Cardiac muscle cell (in vitro differentiated cells and primary cell): Measurements from ENCODE around the gene CCDC92B. TPM values are rescaled to one million over a fixed set of nuclear protein-coding genes. Genes with fewer than 3 reads are reported as not detected.

Experiments used
- DNase-seq, 2 donors: peaks; one replicate each; pipeline versions ENCODE4 v3.0.0 to v3.0.0-alpha.2; 2010 to 2017; ENCODE audit warnings: low read depth in 1 of 2, low spot score in 1 of 2
- H3K27ac ChIP-seq: fragments of 200-600 bp; sonication (generic); 2 replicates; pipeline ENCODE4 v1.5.1; 2016
- H3K27me3 ChIP-seq: fragments of 200-600 bp; sonication (generic); 2 replicates; pipeline ENCODE4 v1.6.0; 2016; ENCODE audit warnings: control low read depth
- H3K36me3 ChIP-seq: fragments of 200-600 bp; sonication (generic); 2 replicates; pipeline ENCODE4 v1.5.1; 2016; ENCODE audit warnings: control low read depth
- H3K4me1 ChIP-seq: fragments of 200-600 bp; sonication (generic); 2 replicates; pipeline ENCODE4 v1.8.1; 2017; ENCODE audit warnings: low read depth, mild to moderate bottlenecking, mixed run types
- H3K4me3 ChIP-seq: fragments of 200-600 bp; sonication (generic); 2 replicates; pipeline ENCODE4 v1.5.1; 2016; ENCODE audit warnings: mild to moderate bottlenecking
- H3K9me3 ChIP-seq: fragments of 200-600 bp; sonication (generic); 2 replicates; pipeline ENCODE4 v1.5.1; 2017; ENCODE audit warnings: low read depth, mild to moderate bottlenecking, control low read depth
- CTCF ChIP-seq: IDR thresholded peaks from 2 replicates; pipeline ENCODE4 v1.5.1; 2012; ENCODE audit warnings: low read depth, mild to moderate bottlenecking, low read length
- polyA plus RNA-seq: library from polyadenylated mRNA; unstranded; fragments of >200 nt; fragmentation: Nextera tagmentation; extraction: Ambion mirVana; gene quantifications from 2 replicates; pipeline ENCODE4 v1.2.1, GENCODE V29; 2016
- total RNA-seq: library from RNA; depleted of rRNA; stranded (reverse); fragments of >200 nt; gene quantifications from 2 replicates; pipeline ENCODE4 v1.2.3, GENCODE V29; 2016

CCDC92B gene
- total RNA-seq (0.33 and 0.67 TPM in 2 replicates), polyA plus RNA-seq (0.07 and 0.35 TPM in 2 replicates)

GRCh38 chr17:2749058-2749783, at the start of gene CCDC92B:
TSS of gene CCDC92B (minus strand) at chr17:2749652. CDS start at chr17:2735145, 14,507 bp downstream.
- H3K4me1 ChIP-seq: no peaks in the 10 kb centered on the region
- peak in 1 of 2 donors; percentile 9 for DNase-seq

DNA sequence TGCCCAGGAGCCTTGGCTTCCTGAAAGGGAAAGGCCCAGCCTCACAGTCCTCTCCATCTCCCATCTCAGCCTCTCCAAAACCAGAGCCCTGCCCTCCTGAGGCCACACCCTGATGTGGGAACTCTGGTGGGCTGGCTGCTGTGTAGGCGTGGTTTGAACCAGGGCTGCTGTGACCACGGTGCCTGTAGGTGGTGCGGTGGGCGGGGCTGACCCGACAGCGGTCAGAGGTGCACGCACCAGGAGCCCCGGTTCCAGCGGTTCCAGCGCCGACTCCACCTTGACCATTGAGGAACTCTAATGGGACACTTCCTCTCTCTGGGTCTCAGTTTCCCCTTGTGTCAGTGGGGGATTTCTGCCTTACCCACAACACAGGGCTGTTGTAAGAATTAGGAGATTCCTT, 49.2 kb upstream of the CCDC92B start:
- Histone ChIP-seq H3K27ac (no peak overlapping the region), H3K36me3 (no peaks in the 10 kb centered on the region), H3K4me1 (no peaks in the 10 kb centered on the region), H3K27me3 (no peaks in the 10 kb centered on the region), H3K4me3 (no peak overlapping the region), H3K9me3 (no peaks in the 10 kb centered on the region)
- no peak for DNase-seq
- TF ChIP-seq CTCF: no peak

More at GRCh38 chr17:2749058-2749783, at the start of gene CCDC92B:
- Histone ChIP-seq H3K9me3 (no peaks in the 10 kb centered on the region), H3K36me3 (no peaks in the 10 kb centered on the region), H3K27ac (no peak within 1 kb of the TSS), H3K4me3 (peak within 1 kb of the TSS; percentile 59), H3K27me3 (peaks cover 40% of the 10 kb centered on the region)
- no peak for TF ChIP-seq CTCF

DNA sequence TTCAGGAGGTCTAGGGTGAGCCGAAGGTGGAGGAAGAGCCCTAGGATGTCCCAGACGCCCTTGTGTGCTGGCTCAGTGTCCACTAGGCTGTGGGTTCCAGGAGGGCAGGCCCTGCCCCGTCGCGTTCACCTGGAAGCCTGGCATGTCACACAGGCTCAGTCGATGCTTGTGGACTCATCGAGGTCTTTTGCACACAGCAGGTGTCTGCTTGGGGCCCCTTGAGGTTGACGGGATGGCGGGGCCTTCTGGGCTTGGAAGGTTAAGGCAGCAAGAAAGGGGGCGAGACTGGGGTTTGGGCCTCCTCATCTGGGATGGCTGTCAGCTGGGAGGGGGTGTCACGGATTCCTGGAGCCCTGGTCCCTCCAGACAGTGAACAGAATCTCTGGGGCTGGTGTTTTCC, 48.7 kb upstream of the CCDC92B start:
- Histone ChIP-seq H3K36me3 (no peaks in the 10 kb centered on the region), H3K27me3 (no peaks in the 10 kb centered on the region), H3K9me3 (no peaks in the 10 kb centered on the region), H3K27ac (no peak overlapping the region), H3K4me1 (no peaks in the 10 kb centered on the region), H3K4me3 (no peak overlapping the region)
- no peak for TF ChIP-seq CTCF
- no peak for DNase-seq

DNA sequence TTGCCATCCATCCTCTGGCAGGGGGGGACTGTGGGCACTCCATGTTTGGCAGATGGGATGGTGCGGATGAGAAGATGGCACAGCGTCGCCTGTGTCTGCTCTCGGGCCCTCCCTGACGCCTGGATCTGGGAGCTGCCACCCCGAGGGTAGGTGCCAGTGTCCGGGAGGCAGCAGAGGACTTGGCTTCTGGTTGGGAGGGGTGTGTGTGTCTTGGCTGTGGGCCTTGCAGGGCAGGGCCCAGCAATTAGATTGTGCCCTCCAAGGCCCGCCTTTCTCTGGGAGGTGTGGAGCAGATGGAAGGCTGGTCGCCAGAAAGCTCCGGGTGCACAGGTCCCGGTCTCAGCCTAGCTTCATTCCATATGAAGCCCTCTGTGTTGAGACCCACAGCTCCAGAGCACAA, 48.2 kb upstream of the CCDC92B start:
- no peak for DNase-seq

DNA sequence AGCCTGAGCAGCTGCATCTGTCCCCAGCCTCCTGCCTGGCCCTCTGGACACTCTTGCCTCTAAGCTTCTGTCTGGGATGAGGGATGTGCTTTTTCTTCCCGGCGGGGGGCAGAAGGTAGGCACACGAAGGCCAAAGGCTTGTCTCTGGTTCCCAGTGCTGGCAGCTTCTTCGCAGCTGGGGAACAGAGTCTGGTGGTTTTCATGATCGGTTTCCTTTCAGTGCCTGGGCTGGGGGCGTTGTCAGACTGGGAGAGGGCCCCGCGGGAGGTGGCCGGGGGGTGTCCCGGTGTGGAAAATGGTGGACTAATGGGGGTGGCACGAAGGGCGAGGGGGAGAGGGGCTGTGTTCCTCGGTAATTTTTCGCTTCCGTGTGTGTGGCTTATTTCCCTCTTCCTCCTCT, 47.8 kb upstream of the CCDC92B start:
- Histone ChIP-seq H3K36me3 (no peaks in the 10 kb centered on the region), H3K27ac (no peak overlapping the region), H3K9me3 (no peaks in the 10 kb centered on the region), H3K4me1 (no peaks in the 10 kb centered on the region), H3K27me3 (no peaks in the 10 kb centered on the region), H3K4me3 (no peak overlapping the region)
- no peak for DNase-seq
- no peak for TF ChIP-seq CTCF

More for the DNA sequence above, 48.2 kb upstream of the CCDC92B start:
- Histone ChIP-seq H3K36me3 (no peaks in the 10 kb centered on the region), H3K9me3 (no peaks in the 10 kb centered on the region), H3K27me3 (no peaks in the 10 kb centered on the region), H3K27ac (no peak overlapping the region), H3K4me1 (no peaks in the 10 kb centered on the region), H3K4me3 (no peak overlapping the region)
- no peak for TF ChIP-seq CTCF
